DOHH2 (cell line): Measurements from ENCODE around the gene SLCO6A1.

Source experiments
- H3F3A ChIP-seq: fragments of 200-600 bp; sonication (generic), shearing (Covaris generic); 2 replicates; pipeline ENCODE4 v1.6.0; 2016; ENCODE audit warnings: antibody characterized with exemption, mild to moderate bottlenecking; ENCODE audit not compliant: control insufficient read depth, insufficient read depth
- H3K27ac ChIP-seq: fragments of 200-600 bp; sonication (generic); 2 replicates; pipeline ENCODE4 v1.5.1; 2014; ENCODE audit warnings: low read depth, mild to moderate bottlenecking, low read length, moderate library complexity
- H3K27me3 ChIP-seq: fragments of 200-600 bp; sonication (generic); 2 replicates; pipeline ENCODE4 v1.6.1; 2014; ENCODE audit warnings: mild to moderate bottlenecking, low read length, mixed read lengths; ENCODE audit not compliant: control insufficient read depth
- H3K36me3 ChIP-seq: fragments of 200-600 bp; sonication (generic); 2 replicates; pipeline ENCODE4 v1.6.1; 2014; ENCODE audit warnings: mild to moderate bottlenecking, low read length, moderate library complexity, mixed read lengths; ENCODE audit not compliant: control insufficient read depth
- H3K4me1 ChIP-seq: fragments of 200-600 bp; sonication (generic); 2 replicates; pipeline ENCODE4 v1.6.1; 2014; ENCODE audit warnings: mild to moderate bottlenecking, low read length, mixed read lengths; ENCODE audit not compliant: control insufficient read depth
- H3K4me2 ChIP-seq: fragments of 200-600 bp; sonication (generic); 2 replicates; pipeline ENCODE4 v1.6.0; 2014; ENCODE audit warnings: mild to moderate bottlenecking, low read length, moderate library complexity
- H3K4me3 ChIP-seq: fragments of 200-600 bp; sonication (generic); 2 replicates; pipeline ENCODE4 v1.5.1; 2014; ENCODE audit warnings: mild to moderate bottlenecking, low read length, mixed read lengths
- H3K79me2 ChIP-seq: fragments of 200-600 bp; sonication (generic); 2 replicates; pipeline ENCODE4 v1.6.1; 2014; ENCODE audit warnings: mild to moderate bottlenecking, low read length, mixed read lengths; ENCODE audit not compliant: control insufficient read depth
- H3K9me2 ChIP-seq: fragments of 200-600 bp; sonication (generic); replicated peaks from 2 replicates; pipeline ENCODE4 v1.6.1; 2014; ENCODE audit warnings: mild to moderate bottlenecking, low read length, mixed read lengths; ENCODE audit not compliant: control insufficient read depth
- H3K9me3 ChIP-seq: fragments of 200-600 bp; sonication (generic); 2 replicates; pipeline ENCODE4 v1.6.1; 2014; ENCODE audit warnings: antibody characterized with exemption, low read length, mixed read lengths; ENCODE audit not compliant: control insufficient read depth, insufficient read depth
- H4K20me1 ChIP-seq: fragments of 200-600 bp; sonication (generic); 2 replicates; pipeline ENCODE4 v1.6.0; 2014; ENCODE audit warnings: low read depth, mild to moderate bottlenecking, antibody characterized with exemption, low read length, moderate library complexity; ENCODE audit not compliant: control insufficient read depth, insufficient read depth
- EZH2phosphoT487 ChIP-seq: fragments of 200-600 bp; sonication (generic); IDR thresholded peaks from 2 replicates; pipeline ENCODE4 v1.6.1; 2017; ENCODE audit warnings: borderline replicate concordance, mild to moderate bottlenecking, antibody characterized with exemption, low read length, moderate library complexity, mixed read lengths
- TF ChIP-seq, protein P1 (sequence below): fragments of 200-600 bp; sonication (generic); IDR thresholded peaks from one replicate; pipeline ENCODE4 v1.5.1; 2014; ENCODE audit warnings: antibody characterized with exemption, mild to moderate bottlenecking, low read depth, low read length; ENCODE audit not compliant: poor library complexity, severe bottlenecking

Gene SLCO6A1

DNA sequence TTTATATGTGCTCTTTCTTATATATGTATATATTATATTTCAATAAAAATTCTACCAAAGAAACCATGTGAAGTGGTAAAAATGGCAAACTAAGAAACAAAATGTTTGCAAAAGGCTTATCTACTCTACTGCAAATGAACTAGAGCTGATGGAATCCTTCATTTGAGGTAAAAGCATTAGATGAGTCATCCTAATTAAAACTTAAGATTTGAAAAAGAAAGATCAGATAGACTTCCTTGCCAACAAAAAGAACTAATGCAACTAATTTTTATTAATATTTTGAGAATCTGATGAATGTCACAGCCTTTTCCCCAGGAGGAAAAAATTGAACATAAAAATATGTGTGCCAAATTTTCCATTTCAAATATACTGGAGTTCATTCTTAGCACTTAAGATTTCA is 118.6 kb downstream of the SLCO6A1 start:
- no peaks in the 10 kb centered on the region for H3K79me2 ChIP-seq
- no peaks in the 10 kb centered on the region for H3K36me3 ChIP-seq
- no peak for TF ChIP-seq EZH2phosphoT487
- TF ChIP-seq, protein P1, sequence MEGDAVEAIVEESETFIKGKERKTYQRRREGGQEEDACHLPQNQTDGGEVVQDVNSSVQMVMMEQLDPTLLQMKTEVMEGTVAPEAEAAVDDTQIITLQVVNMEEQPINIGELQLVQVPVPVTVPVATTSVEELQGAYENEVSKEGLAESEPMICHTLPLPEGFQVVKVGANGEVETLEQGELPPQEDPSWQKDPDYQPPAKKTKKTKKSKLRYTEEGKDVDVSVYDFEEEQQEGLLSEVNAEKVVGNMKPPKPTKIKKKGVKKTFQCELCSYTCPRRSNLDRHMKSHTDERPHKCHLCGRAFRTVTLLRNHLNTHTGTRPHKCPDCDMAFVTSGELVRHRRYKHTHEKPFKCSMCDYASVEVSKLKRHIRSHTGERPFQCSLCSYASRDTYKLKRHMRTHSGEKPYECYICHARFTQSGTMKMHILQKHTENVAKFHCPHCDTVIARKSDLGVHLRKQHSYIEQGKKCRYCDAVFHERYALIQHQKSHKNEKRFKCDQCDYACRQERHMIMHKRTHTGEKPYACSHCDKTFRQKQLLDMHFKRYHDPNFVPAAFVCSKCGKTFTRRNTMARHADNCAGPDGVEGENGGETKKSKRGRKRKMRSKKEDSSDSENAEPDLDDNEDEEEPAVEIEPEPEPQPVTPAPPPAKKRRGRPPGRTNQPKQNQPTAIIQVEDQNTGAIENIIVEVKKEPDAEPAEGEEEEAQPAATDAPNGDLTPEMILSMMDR: no peak
- no peaks in the 10 kb centered on the region for H3K9me2 ChIP-seq
- no peak overlapping the region for H3K4me3 ChIP-seq
- H3K27ac ChIP-seq: no peak overlapping the region
- no peak overlapping the region for H3K4me2 ChIP-seq
- no peaks in the 10 kb centered on the region for H4K20me1 ChIP-seq
- no peaks in the 10 kb centered on the region for H3F3A ChIP-seq
- H3K27me3 ChIP-seq: no peaks in the 10 kb centered on the region
- H3K4me1 ChIP-seq: no peaks in the 10 kb centered on the region
- no peaks in the 10 kb centered on the region for H3K9me3 ChIP-seq

DNA sequence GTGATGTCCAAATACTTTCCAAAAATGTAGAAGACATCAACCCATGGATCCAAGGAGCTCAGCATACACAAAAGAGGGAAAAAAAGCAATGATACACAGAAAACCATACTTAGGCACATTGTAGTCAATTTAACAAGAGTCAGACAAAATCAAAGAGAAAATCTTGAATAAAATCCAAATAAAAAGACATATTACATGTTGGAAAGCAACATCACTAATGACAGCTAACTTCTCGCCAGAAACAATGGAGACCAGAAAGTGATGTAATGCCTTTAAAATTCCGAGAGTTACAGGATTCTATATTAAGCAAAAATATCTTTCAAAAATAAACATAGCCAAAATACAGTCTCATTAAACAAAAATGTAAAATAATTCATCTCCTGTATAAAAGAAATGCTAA is 122.9 kb downstream of the SLCO6A1 start:
- Histone ChIP-seq H3K4me3 (no peak overlapping the region), H3K4me1 (no peaks in the 10 kb centered on the region)

DNA sequence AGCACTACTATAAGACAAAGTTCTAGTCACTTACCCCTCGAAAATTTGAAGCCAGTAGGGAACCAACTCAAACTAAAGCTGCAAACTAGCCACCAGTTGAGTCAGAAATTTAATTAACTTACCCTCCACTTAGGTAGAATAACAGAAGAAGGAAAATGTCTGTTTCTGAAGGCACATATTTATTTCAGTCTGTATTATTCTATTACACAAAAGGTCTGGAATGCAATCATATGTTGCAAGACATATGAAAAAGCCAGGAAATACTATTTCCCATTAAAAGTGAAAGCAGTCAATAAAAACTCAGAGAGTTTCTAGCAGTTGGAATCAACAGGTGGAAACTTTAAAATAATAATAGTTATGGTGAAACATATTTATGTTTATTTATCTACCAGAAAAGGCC is 123.5 kb downstream of the SLCO6A1 start:
- no peak overlapping the region for H3K27ac ChIP-seq
- H3K9me3 ChIP-seq: no peaks in the 10 kb centered on the region
- no peak overlapping the region for H3K4me2 ChIP-seq
- no peaks in the 10 kb centered on the region for H3K79me2 ChIP-seq
- no peaks in the 10 kb centered on the region for H3K36me3 ChIP-seq
- no peaks in the 10 kb centered on the region for H3F3A ChIP-seq
- H3K27me3 ChIP-seq: no peaks in the 10 kb centered on the region
- TF ChIP-seq EZH2phosphoT487: no peak
- TF ChIP-seq, protein P1: no peak
- no peaks in the 10 kb centered on the region for H3K9me2 ChIP-seq
- no peaks in the 10 kb centered on the region for H3K4me1 ChIP-seq
- no peak overlapping the region for H3K4me3 ChIP-seq
- H4K20me1 ChIP-seq: no peaks in the 10 kb centered on the region

More for the DNA sequence above, 122.9 kb downstream of the SLCO6A1 start:
- H3K79me2 ChIP-seq: no peaks in the 10 kb centered on the region
- H3F3A ChIP-seq: no peaks in the 10 kb centered on the region
- H3K9me2 ChIP-seq: no peaks in the 10 kb centered on the region
- H3K4me2 ChIP-seq: no peak overlapping the region
- TF ChIP-seq, protein P1: no peak
- no peak for TF ChIP-seq EZH2phosphoT487
- H3K27ac ChIP-seq: no peak overlapping the region
- no peaks in the 10 kb centered on the region for H4K20me1 ChIP-seq
- no peaks in the 10 kb centered on the region for H3K9me3 ChIP-seq
- no peaks in the 10 kb centered on the region for H3K27me3 ChIP-seq
- H3K36me3 ChIP-seq: no peaks in the 10 kb centered on the region

DNA sequence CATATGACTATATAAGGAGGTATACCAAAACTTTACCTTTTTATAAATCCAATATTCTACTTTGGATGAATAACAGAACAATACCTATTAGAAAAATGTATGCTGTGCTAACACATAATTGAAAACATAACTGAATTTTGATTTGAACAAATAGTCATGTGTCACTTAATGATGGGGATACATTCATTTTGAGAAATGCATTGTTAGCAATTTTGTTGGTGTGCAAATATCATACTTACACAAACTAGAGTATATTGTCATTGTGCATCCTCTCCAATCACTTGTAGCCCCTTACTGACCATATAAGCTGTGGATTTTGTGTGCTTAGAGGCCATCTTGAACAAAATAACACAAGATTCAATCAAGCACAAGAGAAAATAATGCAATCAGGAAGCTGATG is 130.4 kb downstream of the SLCO6A1 start:
- no peak for TF ChIP-seq EZH2phosphoT487
- TF ChIP-seq, protein P1: no peak
- H3K27ac ChIP-seq: no peak overlapping the region

More for the DNA sequence above, 130.4 kb downstream of the SLCO6A1 start:
- Histone ChIP-seq H3K4me3 (no peak overlapping the region), H3K4me2 (no peak overlapping the region), H3K4me1 (no peaks in the 10 kb centered on the region), H3F3A (no peaks in the 10 kb centered on the region), H3K9me2 (no peaks in the 10 kb centered on the region), H4K20me1 (no peaks in the 10 kb centered on the region), H3K79me2 (no peaks in the 10 kb centered on the region), H3K36me3 (no peaks in the 10 kb centered on the region), H3K27me3 (no peaks in the 10 kb centered on the region), H3K9me3 (no peaks in the 10 kb centered on the region)
